Measurements from ENCODE around the gene ITGB5. TPM values are rescaled to one million over a fixed set of nuclear protein-coding genes. Genes with fewer than 3 reads are reported as not detected.

ITGB5 gene
- total RNA-seq, 2 experiments from 2014 or later, result 0.47 to 0.85 TPM

GRCh38 chr3:124841517-124841916 is 45.6 kb downstream of the ITGB5 start:
- H3K27me3 Mint-ChIP-seq, result no peaks in the 10 kb centered on the region
- H3K36me3 Mint-ChIP-seq (ENCODE audit: low read depth), result no peaks in the 10 kb centered on the region
- no peaks in the 10 kb centered on the region for H3K9me3 Mint-ChIP-seq
- ATAC-seq (ENCODE audit: poor library complexity) (no peak), DNase-seq (no peak)
- no peak overlapping the region for H3K27ac Mint-ChIP-seq
- H3K27ac ChIP-seq (ENCODE audit: low read depth in 1 of 2, low read length in 2 of 2), result no peak overlapping the region
- ChIA-PET POLR2A (no interaction called here), CTCF (no interaction called here)
- no peak overlapping the region for H3K4me3 Mint-ChIP-seq
- no peak overlapping the region for H3K4me3 ChIP-seq (ENCODE audit: low read length)
- H3K9me3 ChIP-seq (ENCODE audit: control insufficient read depth in 1 of 2, insufficient read depth in 1 of 2, low read length in 2 of 2), result no peaks in the 10 kb centered on the region
- no peaks in the 10 kb centered on the region for H3K27me3 ChIP-seq (ENCODE audit: control insufficient read depth in 1 of 2, insufficient read depth in 2 of 2, low read length in 2 of 2)
- intact Hi-C loops (cut with DNase I, micrococcal nuclease), result no loop called here
- no peaks in the 10 kb centered on the region for H3K36me3 ChIP-seq (ENCODE audit: insufficient read depth, low read length)
- no peak for TF ChIP-seq CTCF (IDR thresholded peaks at IDR 0.05)
- H3K4me1 ChIP-seq (ENCODE audit: insufficient read depth, low read length), result no peaks in the 10 kb centered on the region
- H3K4me1 Mint-ChIP-seq (ENCODE audit: low read depth), result no peaks in the 10 kb centered on the region

- no peak for DNase-seq
- POLR2A ChIA-PET, result no interaction called here
- ATAC-seq (ENCODE audit: poor library complexity), result no peak
- CTCF ChIA-PET, result no interaction called here
- Histone ChIP-seq H3K9me3 (ENCODE audit: control insufficient read depth in 1 of 2, insufficient read depth in 1 of 2, low read length in 2 of 2) (no peaks in the 10 kb centered on the region), H3K27me3 (ENCODE audit: control insufficient read depth in 1 of 2, insufficient read depth in 2 of 2, low read length in 2 of 2) (no peaks in the 10 kb centered on the region), H3K4me3 (ENCODE audit: low read length) (no peak overlapping the region), H3K4me1 (ENCODE audit: insufficient read depth, low read length) (peaks cover 7% of the 10 kb centered on the region), H3K36me3 (ENCODE audit: insufficient read depth, low read length) (no peaks in the 10 kb centered on the region), H3K27ac (ENCODE audit: low read depth in 1 of 2, low read length in 2 of 2) (no peak overlapping the region)
- Mint-ChIP-seq H3K27me3 (peaks cover 2% of the 10 kb centered on the region), H3K36me3 (ENCODE audit: low read depth) (no peaks in the 10 kb centered on the region), H3K27ac (no peak overlapping the region), H3K4me3 (no peak overlapping the region), H3K4me1 (ENCODE audit: low read depth) (peaks cover 6% of the 10 kb centered on the region), H3K9me3 (no peaks in the 10 kb centered on the region)
- no peak for TF ChIP-seq CTCF (IDR thresholded peaks at IDR 0.05)
- intact Hi-C loops (cut with DNase I, micrococcal nuclease), result no loop called here
These were observed 46.8 kb downstream of the ITGB5 start for GRCh38 chr3:124840331-124840730.

GRCh38 chr3:124839896-124840295 is 47.3 kb downstream of the ITGB5 start:
- H3K27ac ChIP-seq (ENCODE audit: low read depth in 1 of 2, low read length in 2 of 2), result no peak overlapping the region
- Mint-ChIP-seq H3K36me3 (ENCODE audit: low read depth) (no peaks in the 10 kb centered on the region), H3K4me3 (no peak overlapping the region), H3K27me3 (peaks cover 6% of the 10 kb centered on the region), H3K4me1 (ENCODE audit: low read depth) (peaks cover 10% of the 10 kb centered on the region), H3K27ac (no peak overlapping the region), H3K9me3 (no peaks in the 10 kb centered on the region)
- ATAC-seq (ENCODE audit: poor library complexity) (no peak), DNase-seq (no peak)
- H3K36me3 ChIP-seq (ENCODE audit: insufficient read depth, low read length), result no peaks in the 10 kb centered on the region
- H3K4me1 ChIP-seq (ENCODE audit: insufficient read depth, low read length), result peaks cover 11% of the 10 kb centered on the region
- TF ChIP-seq CTCF (IDR thresholded peaks at IDR 0.05), result no peak
- intact Hi-C loops (cut with DNase I, micrococcal nuclease), result no loop called here
- H3K4me3 ChIP-seq (ENCODE audit: low read length), result no peak overlapping the region
- H3K27me3 ChIP-seq (ENCODE audit: control insufficient read depth in 1 of 2, insufficient read depth in 2 of 2, low read length in 2 of 2), result no peaks in the 10 kb centered on the region
- no peaks in the 10 kb centered on the region for H3K9me3 ChIP-seq (ENCODE audit: control insufficient read depth in 1 of 2, insufficient read depth in 1 of 2, low read length in 2 of 2)
- ChIA-PET CTCF (no interaction called here), POLR2A (no interaction called here)

Measured in CD4-positive, alpha-beta T cell (primary cell).